Hematopoietic multipotent progenitor cell treated with erythropoietin and hydrocortisone succinate and interleukin-3 and kit ligand, for 17 days (in vitro differentiated cells): ENCODE data around the gene RPS10.

ENCODE experiments used
- DNase-seq: peaks from one replicate; pipeline ENCODE4 v3.0.0-alpha.2; 2015; ENCODE audit warnings: low spot score

RPS10 gene

DNA sequence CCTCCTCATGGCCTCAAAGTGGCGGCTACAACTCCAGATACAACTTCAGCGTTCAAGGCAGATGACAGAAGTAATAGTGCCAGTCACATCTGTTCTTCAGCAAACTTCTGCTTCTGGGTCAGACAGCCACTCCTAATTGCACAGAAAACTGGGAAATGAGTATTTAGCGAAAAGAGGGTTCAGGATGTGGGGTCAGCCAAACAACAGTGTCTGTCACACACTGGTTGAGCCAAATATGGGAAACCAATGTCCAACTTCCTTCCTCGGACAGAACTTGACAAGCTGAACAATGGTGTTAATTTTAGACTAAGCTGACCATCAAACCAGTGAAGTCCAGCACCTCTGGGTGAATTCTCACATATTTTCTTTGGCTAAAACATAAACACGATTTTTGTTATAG lies 55.5 kb downstream of the RPS10 start:
- DNase-seq: no peak

GRCh38 chr6:34369385-34369784 lies 56.5 kb downstream of the RPS10 start:
- DNase-seq: no peak
